ENCODE results near the gene MTUS2. TPM values are rescaled to one million over a fixed set of nuclear protein-coding genes. Genes with fewer than 3 reads are reported as not detected.

Gene MTUS2
- total RNA-seq, 1 experiment from 2014 or later: 0.35 TPM

- no peak overlapping the region for H3K23ac ChIP-seq (ENCODE audit: insufficient read length, low read depth, low read length)
- Mint-ChIP-seq H3K27ac (no peak overlapping the region), H3K9me3 (peaks cover 0 to 2% of the 10 kb centered on the region in 2 experiments; a peak in 1 of 5 replicates), H3K27me3 (ENCODE audit: low read depth) (no peaks in the 10 kb centered on the region; the same call in 1 of the 2 replicates), H3K36me3 (ENCODE audit: insufficient read depth in 1 of 3, low read depth in 3 of 3) (no peaks in the 10 kb centered on the region), H3K4me1 (no peaks in the 10 kb centered on the region), H3K4me3 (no peak overlapping the region)
- H3K9me3 ChIP-seq (ENCODE audit: control insufficient read depth, low read depth, low read length): no peaks in the 10 kb centered on the region
- H3K14ac ChIP-seq (ENCODE audit: insufficient read depth, low read length): no peak overlapping the region
- no peak overlapping the region for H3K9ac ChIP-seq (ENCODE audit: extremely low read depth, insufficient read length, low read length)
- no peak overlapping the region for H2BK15ac ChIP-seq (ENCODE audit: low read depth, low read length)
- H3K56ac ChIP-seq (ENCODE audit: insufficient read length, low read depth, low read length): no peak overlapping the region
- H4K5ac ChIP-seq (ENCODE audit: insufficient read length, low read depth, low read length): no peak overlapping the region
- H3K23me2 ChIP-seq (ENCODE audit: insufficient read length, low read depth, low read length, poor library complexity, severe bottlenecking): no peaks in the 10 kb centered on the region
- no peak overlapping the region for H2BK120ac ChIP-seq (ENCODE audit: low read depth, low read length, poor library complexity, severe bottlenecking)
- no peaks in the 10 kb centered on the region for H4K20me1 ChIP-seq (ENCODE audit: control insufficient read depth, insufficient read depth, insufficient read length)
- no peaks in the 10 kb centered on the region for H3K27me3 ChIP-seq (ENCODE audit: insufficient read depth, low read length)
- H3K79me2 ChIP-seq (ENCODE audit: insufficient read depth, low read length): no peaks in the 10 kb centered on the region
- no peak overlapping the region for H3K4me2 ChIP-seq (ENCODE audit: insufficient read depth, insufficient read length, low read length)
- no peak overlapping the region for H2BK20ac ChIP-seq (ENCODE audit: low read depth, low read length, poor library complexity, severe bottlenecking)
- H2BK5ac ChIP-seq (ENCODE audit: insufficient read length, low read length): no peak overlapping the region
- H2AK5ac ChIP-seq (ENCODE audit: insufficient read length, low read length): no peak overlapping the region
- H3K18ac ChIP-seq (ENCODE audit: insufficient read length, low read depth, low read length): no peak overlapping the region
- no peak overlapping the region for H3K27ac ChIP-seq (ENCODE audit: insufficient read length, low read depth, low read length)
- no peaks in the 10 kb centered on the region for H3K79me1 ChIP-seq (ENCODE audit: insufficient read depth, low read depth, low read length, poor library complexity, severe bottlenecking)
- no peak overlapping the region for H2BK12ac ChIP-seq (ENCODE audit: insufficient read length, low read depth, low read length)
- H4K91ac ChIP-seq (ENCODE audit: insufficient read length, low read depth, low read length): no peak overlapping the region
- no peak for DNase-seq
- no peak overlapping the region for H3T11ph ChIP-seq (ENCODE audit: low read length)
- H2AFZ ChIP-seq (ENCODE audit: low read length): no peak overlapping the region
- no peak overlapping the region for H4K8ac ChIP-seq (replicated peaks; ENCODE audit: insufficient read length, low read depth, low read length)
- WGBS (ENCODE audit: extremely low coverage, insufficient read length, low lambda C conversion rate): no CpG with 5 or more reads among the region's 5 CpGs
- TF ChIP-seq, protein P1, sequence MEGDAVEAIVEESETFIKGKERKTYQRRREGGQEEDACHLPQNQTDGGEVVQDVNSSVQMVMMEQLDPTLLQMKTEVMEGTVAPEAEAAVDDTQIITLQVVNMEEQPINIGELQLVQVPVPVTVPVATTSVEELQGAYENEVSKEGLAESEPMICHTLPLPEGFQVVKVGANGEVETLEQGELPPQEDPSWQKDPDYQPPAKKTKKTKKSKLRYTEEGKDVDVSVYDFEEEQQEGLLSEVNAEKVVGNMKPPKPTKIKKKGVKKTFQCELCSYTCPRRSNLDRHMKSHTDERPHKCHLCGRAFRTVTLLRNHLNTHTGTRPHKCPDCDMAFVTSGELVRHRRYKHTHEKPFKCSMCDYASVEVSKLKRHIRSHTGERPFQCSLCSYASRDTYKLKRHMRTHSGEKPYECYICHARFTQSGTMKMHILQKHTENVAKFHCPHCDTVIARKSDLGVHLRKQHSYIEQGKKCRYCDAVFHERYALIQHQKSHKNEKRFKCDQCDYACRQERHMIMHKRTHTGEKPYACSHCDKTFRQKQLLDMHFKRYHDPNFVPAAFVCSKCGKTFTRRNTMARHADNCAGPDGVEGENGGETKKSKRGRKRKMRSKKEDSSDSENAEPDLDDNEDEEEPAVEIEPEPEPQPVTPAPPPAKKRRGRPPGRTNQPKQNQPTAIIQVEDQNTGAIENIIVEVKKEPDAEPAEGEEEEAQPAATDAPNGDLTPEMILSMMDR (conservative IDR thresholded peaks at IDR 0.05): no peak
- no peak overlapping the region for H3K4ac ChIP-seq (ENCODE audit: low read depth, low read length)
- H3K4me1 ChIP-seq (ENCODE audit: insufficient read depth, low read length): no peaks in the 10 kb centered on the region
Measured at GRCh38 chr13:28837111-28837510, 17.0 kb downstream of the MTUS2 start.

Measured in H9 (cell line).